ENCODE measurements around the gene FRMD3. TPM values are rescaled to one million over a fixed set of nuclear protein-coding genes. Genes with fewer than 3 reads are reported as not detected.

The FRMD3 gene
- total and polyA plus RNA-seq, 8 donors, result 1.0 to 3.7 (median 2.3) TPM

DNA sequence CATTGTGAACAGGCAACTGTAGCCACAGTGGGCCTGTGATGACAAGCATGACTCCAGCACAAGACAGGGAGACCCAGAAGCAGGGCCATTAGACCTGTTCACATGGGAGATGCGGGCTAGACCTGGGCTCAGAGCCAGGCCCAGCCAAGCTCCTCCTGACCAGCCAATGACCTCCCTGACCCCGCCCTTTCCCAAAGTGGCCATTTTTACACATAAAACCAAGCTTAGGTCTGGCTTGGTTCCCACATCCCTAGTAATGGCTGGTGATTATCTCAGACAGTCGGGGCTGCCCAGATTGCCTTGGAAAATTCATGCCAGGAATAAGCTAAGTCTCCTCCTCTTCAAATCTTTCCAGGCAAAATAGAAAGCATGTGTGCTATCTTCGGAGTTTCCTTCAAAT lies 94.1 kb downstream of the FRMD3 start:
- H3K4me1 ChIP-seq, result peaks cover 0 to 3% of the 10 kb centered on the region in 2 donors
- H3K27me3 ChIP-seq, result no peaks in the 10 kb centered on the region
- DNase-seq (no peak), ATAC-seq (no peak)
- no peak overlapping the region for H3K27ac ChIP-seq
- TF ChIP-seq CTCF (IDR thresholded peaks at IDR 0.05), result no peak
- H3K36me3 ChIP-seq, result no peaks in the 10 kb centered on the region
- intact Hi-C loops (cut with DNase I), result no loop called here
- no peaks in the 10 kb centered on the region for H3K9me3 ChIP-seq
- no peak overlapping the region for H3K4me3 ChIP-seq

DNA sequence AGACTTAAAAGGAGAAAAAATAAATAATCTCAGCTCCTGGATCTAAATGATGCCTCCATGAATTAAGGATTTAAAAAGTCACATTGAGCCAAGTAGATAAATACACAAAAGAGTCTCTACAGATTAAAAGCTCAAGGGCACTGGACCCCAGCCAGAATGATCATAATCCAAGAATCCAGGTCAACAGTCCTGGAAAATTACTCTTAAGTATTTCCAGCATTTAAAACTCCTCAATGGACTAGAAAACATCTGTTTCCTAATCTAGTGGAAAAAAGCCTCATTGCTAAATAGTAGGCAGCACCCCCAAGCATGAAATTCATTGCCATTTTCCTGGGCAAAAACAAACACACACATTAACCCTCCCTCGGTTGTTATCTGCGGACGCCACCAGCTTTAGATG lies 96.8 kb downstream of the FRMD3 start:
- DNase-seq (no peak), ATAC-seq (no peak)
- no peak for TF ChIP-seq CTCF (IDR thresholded peaks at IDR 0.05)
- no peaks in the 10 kb centered on the region for H3K9me3 ChIP-seq
- H3K4me3 ChIP-seq, result no peak overlapping the region
- H3K27me3 ChIP-seq, result no peaks in the 10 kb centered on the region
- H3K27ac ChIP-seq, result no peak overlapping the region
- no peaks in the 10 kb centered on the region for H3K36me3 ChIP-seq
- peaks cover 0 to 3% of the 10 kb centered on the region in 2 donors for H3K4me1 ChIP-seq
- intact Hi-C loops (cut with DNase I), result no loop called here

GRCh38 chr9:83440641-83441040 lies 97.6 kb downstream of the FRMD3 start:
- ATAC-seq (no peak), DNase-seq (no peak)
- TF ChIP-seq CTCF (IDR thresholded peaks at IDR 0.05), result no peak
- Histone ChIP-seq H3K9me3 (no peaks in the 10 kb centered on the region), H3K4me3 (no peak overlapping the region), H3K4me1 (peaks cover 0 to 3% of the 10 kb centered on the region in 2 donors), H3K36me3 (no peaks in the 10 kb centered on the region), H3K27me3 (no peaks in the 10 kb centered on the region), H3K27ac (no peak overlapping the region)
- intact Hi-C loops (cut with DNase I), result no loop called here

- intact Hi-C loops (cut with DNase I), result no loop called here
Measured at GRCh38 chr9:83435301-83435700, 102.9 kb downstream of the FRMD3 start.

DNA sequence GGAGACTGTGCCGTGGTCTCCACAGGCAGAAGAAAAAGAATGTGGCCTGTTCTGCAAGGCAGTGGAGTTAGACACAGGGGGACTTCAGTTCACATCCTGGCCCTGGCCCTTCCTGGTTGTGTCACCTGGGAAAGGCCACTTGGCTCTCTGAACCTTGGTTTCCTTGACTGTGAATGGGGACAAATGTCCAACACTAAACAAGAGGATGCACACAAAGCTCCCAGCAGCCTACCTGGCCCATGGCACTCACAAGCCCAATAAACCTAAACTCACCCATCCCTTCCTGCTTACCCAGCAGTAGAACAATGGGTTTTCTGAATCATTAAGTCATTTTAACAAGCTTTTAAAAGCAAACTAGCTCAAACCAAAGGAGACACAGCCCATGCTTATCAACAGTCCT lies 103.9 kb downstream of the FRMD3 start:
- TF ChIP-seq CTCF (IDR thresholded peaks at IDR 0.05), result no peak
- Histone ChIP-seq H3K36me3 (no peaks in the 10 kb centered on the region), H3K27ac (peak overlapping the region in 1 of 2 donors; percentile 70), H3K27me3 (no peaks in the 10 kb centered on the region), H3K9me3 (no peaks in the 10 kb centered on the region), H3K4me1 (peaks cover 13 to 37% of the 10 kb centered on the region in 2 donors), H3K4me3 (no peak overlapping the region)
- no peak for ATAC-seq
- no peak for DNase-seq
- intact Hi-C loops (cut with DNase I), result no loop called here

More at GRCh38 chr9:83435301-83435700, 102.9 kb downstream of the FRMD3 start:
- DNase-seq, result no peak
- ATAC-seq, result no peak
- no peaks in the 10 kb centered on the region for H3K9me3 ChIP-seq
- no peaks in the 10 kb centered on the region for H3K27me3 ChIP-seq
- no peak overlapping the region for H3K27ac ChIP-seq
- H3K36me3 ChIP-seq, result no peaks in the 10 kb centered on the region
- TF ChIP-seq CTCF (IDR thresholded peaks at IDR 0.05), result no peak
- H3K4me3 ChIP-seq, result no peak overlapping the region
- peaks cover 13 to 37% of the 10 kb centered on the region in 2 donors for H3K4me1 ChIP-seq

All from left lung (tissue), 10 donors.